ENCODE measurements around the gene RYR2. TPM values are rescaled to one million over a fixed set of nuclear protein-coding genes. Genes with fewer than 3 reads are reported as not detected.

RYR2 gene
- polyA plus RNA-seq, 1 of the 3 experiments (the other 2 are of a cell fraction), result under 0.01 TPM

- no peak for TF ChIP-seq CTCF (IDR thresholded peaks at IDR 0.05)
- TF ChIP-seq JUND (IDR thresholded peaks at IDR 0.05), result no peak
- TF ChIP-seq RAD21 (IDR thresholded peaks at IDR 0.05; ENCODE audit: low read length), result no peak
- TF ChIP-seq, protein P1, sequence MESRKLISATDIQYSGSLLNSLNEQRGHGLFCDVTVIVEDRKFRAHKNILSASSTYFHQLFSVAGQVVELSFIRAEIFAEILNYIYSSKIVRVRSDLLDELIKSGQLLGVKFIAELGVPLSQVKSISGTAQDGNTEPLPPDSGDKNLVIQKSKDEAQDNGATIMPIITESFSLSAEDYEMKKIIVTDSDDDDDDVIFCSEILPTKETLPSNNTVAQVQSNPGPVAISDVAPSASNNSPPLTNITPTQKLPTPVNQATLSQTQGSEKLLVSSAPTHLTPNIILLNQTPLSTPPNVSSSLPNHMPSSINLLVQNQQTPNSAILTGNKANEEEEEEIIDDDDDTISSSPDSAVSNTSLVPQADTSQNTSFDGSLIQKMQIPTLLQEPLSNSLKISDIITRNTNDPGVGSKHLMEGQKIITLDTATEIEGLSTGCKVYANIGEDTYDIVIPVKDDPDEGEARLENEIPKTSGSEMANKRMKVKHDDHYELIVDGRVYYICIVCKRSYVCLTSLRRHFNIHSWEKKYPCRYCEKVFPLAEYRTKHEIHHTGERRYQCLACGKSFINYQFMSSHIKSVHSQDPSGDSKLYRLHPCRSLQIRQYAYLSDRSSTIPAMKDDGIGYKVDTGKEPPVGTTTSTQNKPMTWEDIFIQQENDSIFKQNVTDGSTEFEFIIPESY (IDR thresholded peaks at IDR 0.05; ENCODE audit: borderline replicate concordance, low read depth), result no peak
- no peak for TF ChIP-seq RFX5 (IDR thresholded peaks at IDR 0.05; ENCODE audit: low read length)
- TF ChIP-seq SIN3A (IDR thresholded peaks at IDR 0.05; ENCODE audit: borderline replicate concordance, low read depth, low read length), result no peak
Measured at GRCh38 chr1:237712082-237712481, 670.1 kb downstream of the RYR2 start (continued).

DNA sequence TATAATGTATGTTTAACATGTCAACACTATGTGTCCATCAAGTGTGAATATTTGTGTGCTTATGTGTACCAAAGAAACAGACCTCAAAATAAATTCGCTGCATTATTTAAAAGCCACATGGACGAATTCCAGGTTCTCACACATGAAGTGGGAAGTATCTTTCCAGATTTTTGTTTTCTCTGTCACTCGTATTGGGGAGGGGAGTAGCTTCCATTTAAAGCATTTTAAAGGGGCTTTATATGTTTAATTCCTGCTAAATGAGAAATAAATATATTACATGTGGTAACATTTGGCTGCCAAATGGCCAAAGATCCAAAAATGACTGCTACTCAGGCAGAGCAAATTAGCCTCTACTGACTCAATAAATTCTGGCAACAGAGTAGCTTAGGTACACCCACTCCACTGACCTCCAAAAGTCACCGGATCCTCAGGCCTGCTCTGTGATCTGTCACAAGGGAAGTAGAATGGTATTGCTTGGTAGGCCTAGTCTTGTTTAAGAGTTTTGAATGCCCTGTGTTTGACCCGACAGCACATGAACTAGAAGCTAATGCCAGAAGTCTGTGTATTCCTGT lies 670.7 kb downstream of the RYR2 start:
- WGBS (ENCODE audit: low lambda C conversion rate), result 39% methylated on average over 5 of the region's 5 CpGs

DNA sequence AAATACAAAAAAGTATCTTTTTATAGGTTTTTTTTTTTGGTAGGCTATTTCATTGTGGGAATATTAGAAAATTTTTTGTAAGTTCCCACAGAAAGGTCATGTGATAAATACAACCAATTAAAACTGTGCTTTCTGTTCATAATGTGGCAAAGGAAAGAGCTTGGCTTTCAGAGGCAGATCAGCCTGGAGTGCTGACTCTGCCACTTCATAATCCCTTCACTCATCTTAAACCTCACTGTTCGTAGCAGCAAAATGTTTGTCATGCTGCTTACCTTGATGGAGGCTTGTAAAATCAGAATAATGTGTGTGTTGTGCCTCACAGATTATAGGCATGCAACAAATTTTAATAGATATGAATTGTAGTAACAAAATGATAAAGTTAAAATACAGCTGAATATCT lies 671.9 kb downstream of the RYR2 start:
- peaks cover 0 to 2% of the 10 kb centered on the region in 2 experiments; a peak in 1 of 4 replicates for H3K4me1 ChIP-seq (ENCODE audit: control insufficient read depth in 1 of 2, insufficient read depth in 2 of 2, low read depth in 1 of 2, low read length in 1 of 2)
- DNase-seq, result no peak
- no peaks in the 10 kb centered on the region for H4K20me1 ChIP-seq (ENCODE audit: insufficient read depth)
- H3F3A ChIP-seq (replicated peaks; ENCODE audit: insufficient read depth), result no peaks in the 10 kb centered on the region
- no peaks in the 10 kb centered on the region for H3K9me3 ChIP-seq
- no peaks in the 10 kb centered on the region for H3K36me3 ChIP-seq (replicated peaks in 1 of 2; ENCODE audit: control insufficient read depth in 1 of 2, insufficient read depth in 2 of 2, low read length in 1 of 2)
- ChIA-PET POLR2A (no interaction called here), CTCF (no interaction called here)
- WGBS (ENCODE audit: low lambda C conversion rate), result 43% methylated on average over 1 of the region's 1 CpG
- H3K9me2 ChIP-seq, result no peaks in the 10 kb centered on the region
- H3K27me3 ChIP-seq (ENCODE audit: insufficient read depth), result no peaks in the 10 kb centered on the region
- H3K4me3 ChIP-seq (ENCODE audit: low read depth in 2 of 2, low read length in 1 of 2), result no peak overlapping the region
- H3K79me2 ChIP-seq (ENCODE audit: insufficient read depth), result no peaks in the 10 kb centered on the region
- no peak overlapping the region for H3K9ac ChIP-seq
- no peak overlapping the region for H3K27ac ChIP-seq (ENCODE audit: low read depth in 2 of 2, low read length in 1 of 2)
- no peak overlapping the region for H3K4me2 ChIP-seq
- H2AFZ ChIP-seq (ENCODE audit: low read depth), result 0 out of 2 replicates have a peak overlapping the region, but pooled peaks have one; percentile 5
- TF ChIP-seq, protein P2, sequence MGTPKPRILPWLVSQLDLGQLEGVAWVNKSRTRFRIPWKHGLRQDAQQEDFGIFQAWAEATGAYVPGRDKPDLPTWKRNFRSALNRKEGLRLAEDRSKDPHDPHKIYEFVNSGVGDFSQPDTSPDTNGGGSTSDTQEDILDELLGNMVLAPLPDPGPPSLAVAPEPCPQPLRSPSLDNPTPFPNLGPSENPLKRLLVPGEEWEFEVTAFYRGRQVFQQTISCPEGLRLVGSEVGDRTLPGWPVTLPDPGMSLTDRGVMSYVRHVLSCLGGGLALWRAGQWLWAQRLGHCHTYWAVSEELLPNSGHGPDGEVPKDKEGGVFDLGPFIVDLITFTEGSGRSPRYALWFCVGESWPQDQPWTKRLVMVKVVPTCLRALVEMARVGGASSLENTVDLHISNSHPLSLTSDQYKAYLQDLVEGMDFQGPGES (IDR thresholded peaks at IDR 0.05; ENCODE audit: low read depth, low read length), result no peak
- TF ChIP-seq FOSL2 (IDR thresholded peaks at IDR 0.05; ENCODE audit: borderline replicate concordance, low read depth) (no peak), CHD2 (IDR thresholded peaks at IDR 0.05; ENCODE audit: low read length, partially characterized antibody) (no peak), POLR2AphosphoS5 (IDR thresholded peaks at IDR 0.05; ENCODE audit: low read depth, low read length) (no peak), EP300 (IDR thresholded peaks at IDR 0.05; ENCODE audit: borderline replicate concordance in 1 of 2, low read depth in 1 of 2, low read length in 1 of 2) (no peak), RCOR1 (IDR thresholded peaks at IDR 0.05; ENCODE audit: low read length) (no peak), MAX (IDR thresholded peaks at IDR 0.05; ENCODE audit: low read depth) (no peak), FOXM1 (IDR thresholded peaks at IDR 0.05; ENCODE audit: low read depth) (no peak), NFIC (IDR thresholded peaks at IDR 0.05; ENCODE audit: borderline replicate concordance) (no peak), NRF1 (IDR thresholded peaks at IDR 0.05; ENCODE audit: low read depth, low read length) (no peak), FOXJ3 (CRISPR knock-in tag; IDR thresholded peaks at IDR 0.05) (no peak)

More for the DNA sequence above, 670.7 kb downstream of the RYR2 start:
- peaks cover 0 to 2% of the 10 kb centered on the region in 2 experiments; a peak in 1 of 4 replicates for H3K4me1 ChIP-seq (ENCODE audit: control insufficient read depth in 1 of 2, insufficient read depth in 2 of 2, low read depth in 1 of 2, low read length in 1 of 2)
- H3K4me3 ChIP-seq (ENCODE audit: low read depth in 2 of 2, low read length in 1 of 2), result no peak overlapping the region
- no peaks in the 10 kb centered on the region for H3K79me2 ChIP-seq (ENCODE audit: insufficient read depth)
- no peaks in the 10 kb centered on the region for H3K36me3 ChIP-seq (replicated peaks in 1 of 2; ENCODE audit: control insufficient read depth in 1 of 2, insufficient read depth in 2 of 2, low read length in 1 of 2)
- no peak for TF ChIP-seq GATA2 (CRISPR knock-in tag; IDR thresholded peaks at IDR 0.05)
- no peak for TF ChIP-seq EP300 (IDR thresholded peaks at IDR 0.05; ENCODE audit: borderline replicate concordance in 1 of 2, low read depth in 1 of 2, low read length in 1 of 2)
- TF ChIP-seq, protein P2 (IDR thresholded peaks at IDR 0.05; ENCODE audit: low read depth, low read length), result no peak
- TF ChIP-seq MEF2A (IDR thresholded peaks at IDR 0.05; ENCODE audit: borderline replicate concordance, low read depth), result no peak
- H2AFZ ChIP-seq (ENCODE audit: low read depth), result no peak overlapping the region
- H3F3A ChIP-seq (replicated peaks; ENCODE audit: insufficient read depth), result no peaks in the 10 kb centered on the region
- H3K27me3 ChIP-seq (ENCODE audit: insufficient read depth), result no peaks in the 10 kb centered on the region
- no peak overlapping the region for H3K27ac ChIP-seq (ENCODE audit: low read depth in 2 of 2, low read length in 1 of 2)
- ChIA-PET CTCF (interaction anchor here (1.0 to 1.4 kb wide), 2 partner anchors 14 to 94 kb away, joined by 3 to 5 read pairs; no protein-coding TSS in a partner anchor), POLR2A (no interaction called here)
- no peaks in the 10 kb centered on the region for H3K9me2 ChIP-seq
- H3K9ac ChIP-seq, result no peak overlapping the region
- H3K9me3 ChIP-seq, result no peaks in the 10 kb centered on the region
- H4K20me1 ChIP-seq (ENCODE audit: insufficient read depth), result no peaks in the 10 kb centered on the region
- no peak for DNase-seq
- no peak overlapping the region for H3K4me2 ChIP-seq

Data from SK-N-SH (cell line).